B cell (primary cell): ENCODE measurements around the gene TMEM220. TPM values are rescaled to one million over a fixed set of nuclear protein-coding genes. Genes with fewer than 3 reads are reported as not detected.

Experiments used
- ATAC-seq: fragments of 200-7000 bp; cut with Tn5 transposase; one replicate; pipeline ENCODE4 v1.10.0; 2021; ENCODE audit warnings: low read depth, mild to moderate bottlenecking, moderate number of reproducible peaks, moderate library complexity
- CTCF ChIA-PET: fragments of 350-600 bp; sonication (Branson Sonifier 250); formaldehyde crosslinking; loops from one replicate; lab custom pipeline; 2021; ENCODE audit warnings: antibody characterized with exemption, inconsistent platforms; lab: Charles Lee
- POLR2A ChIA-PET: fragments of 350-600 bp; sonication (Branson Sonifier 250); formaldehyde crosslinking; loops from one replicate; lab custom pipeline; 2021; ENCODE audit warnings: antibody characterized with exemption; lab: Charles Lee
- DNase-seq: peaks from one replicate; pipeline ENCODE4 v3.0.0; 2013
- H2AFZ ChIP-seq: 2 replicates; pipeline ENCODE4 v1.6.1; 2012; ENCODE audit warnings: mild to moderate bottlenecking, low read depth, low read length; ENCODE audit not compliant: insufficient read depth, poor library complexity, severe bottlenecking
- H3K27ac ChIP-seq, 2 donors: 1 replicate in 1 of 2; 2 replicates in 1 of 2; pipeline ENCODE4 v1.5.1; 2012 to 2013; ENCODE audit warnings: low read length in 2 of 2, mild to moderate bottlenecking in 2 of 2, moderate library complexity in 1 of 2
- H3K27me3 ChIP-seq, 4 experiments: fragments of 200-600 bp in 1 of 4; sonication (generic) in 1 of 4; replicated peaks in 1 of 4; 1 replicate in 2 of 4; 2 replicates in 2 of 4; pipeline versions ENCODE4 v1.6.1 to v1.7.0; 2013 to 2016; ENCODE audit warnings: low read length in 3 of 4, mild to moderate bottlenecking in 2 of 4, mixed read lengths in 1 of 4, moderate library complexity in 1 of 4; ENCODE audit not compliant: insufficient read depth in 4 of 4, control insufficient read depth in 3 of 4; ENCODE audit errors: control extremely low read depth in 1 of 4
- H3K36me3 ChIP-seq, 2 experiments: replicated peaks in 1 of 2; 1 replicate in 1 of 2; 2 replicates in 1 of 2; pipeline versions ENCODE4 v1.6.1 to v1.7.1; 2013; ENCODE audit warnings: low read length in 1 of 2; ENCODE audit not compliant: insufficient read depth in 2 of 2, control insufficient read depth in 1 of 2; ENCODE audit errors: control extremely low read depth in 1 of 2, extremely low read depth in 1 of 2
- H3K4me1 ChIP-seq, 2 donors: fragments of 200-600 bp in 1 of 2; sonication (generic) in 1 of 2; 1 replicate in 1 of 2; 2 replicates in 1 of 2; pipeline versions ENCODE4 v1.5.1 to v1.6.1; 2013 to 2017; ENCODE audit warnings: low read length in 2 of 2; ENCODE audit not compliant: control insufficient read depth in 2 of 2, insufficient read depth in 2 of 2
- H3K4me2 ChIP-seq: replicated peaks from 2 replicates; pipeline ENCODE3; 2012; ENCODE audit warnings: mild to moderate bottlenecking, low read depth, low read length; ENCODE audit not compliant: poor library complexity, severe bottlenecking
- H3K4me3 ChIP-seq, 5 experiments: fragments of 200-600 bp in 1 of 5; sonication (generic) in 1 of 5; 1 replicate in 3 of 5; 2 replicates in 2 of 5; pipeline versions ENCODE4 v1.5.1 to v1.7.0; 2011 to 2016; ENCODE audit warnings: low read length in 4 of 5, mild to moderate bottlenecking in 4 of 5, low read depth in 2 of 5, control low read depth in 1 of 5, moderate library complexity in 1 of 5; ENCODE audit not compliant: insufficient read depth in 1 of 5; ENCODE audit errors: control extremely low read depth in 1 of 5, extremely low read depth in 1 of 5
- H3K79me2 ChIP-seq: fragments of 200-600 bp; sonication (generic); one replicate; pipeline ENCODE4 v1.6.0; 2016; ENCODE audit warnings: low read length; ENCODE audit not compliant: control insufficient read depth, insufficient read depth
- H3K9ac ChIP-seq: fragments of 200-600 bp; sonication (generic); 2 replicates; pipeline ENCODE4 v1.6.1; 2017; ENCODE audit warnings: mild to moderate bottlenecking, low read length, moderate library complexity
- H3K9me3 ChIP-seq, 3 donors: one replicate each; pipeline versions ENCODE4 v1.6.1 to v1.7.1; 2013; ENCODE audit warnings: low read length in 2 of 3; ENCODE audit not compliant: control insufficient read depth in 2 of 3, insufficient read depth in 1 of 3; ENCODE audit errors: control extremely low read depth in 1 of 3
- H4K20me1 ChIP-seq: 2 replicates; pipeline ENCODE4 v1.6.0; 2012; ENCODE audit warnings: mild to moderate bottlenecking, low read length; ENCODE audit not compliant: insufficient read depth, control insufficient read depth, poor library complexity, severe bottlenecking
- H3K27ac Mint-ChIP-seq: one replicate; pipeline ENCODE4 v1.8.0; 2021; ENCODE audit warnings: mixed read lengths
- H3K27me3 Mint-ChIP-seq: one replicate; pipeline ENCODE4 v1.8.0; 2021; ENCODE audit warnings: mixed read lengths
- H3K4me1 Mint-ChIP-seq: one replicate; pipeline ENCODE4 v1.8.0; 2021; ENCODE audit warnings: mixed read lengths
- H3K4me3 Mint-ChIP-seq: one replicate; pipeline ENCODE4 v1.8.0; 2021; ENCODE audit warnings: mixed read lengths
- H3K9me3 Mint-ChIP-seq: one replicate; pipeline ENCODE4 v1.8.0; 2022; ENCODE audit warnings: mixed read lengths; ENCODE audit not compliant: insufficient read depth
- CTCF ChIP-seq: fragments of 200-600 bp; IDR thresholded peaks from one replicate; pipeline ENCODE4 v1.8.0; 2022; ENCODE audit warnings: antibody characterized with exemption, mild to moderate bottlenecking
- EZH2 ChIP-seq: IDR thresholded peaks from 2 replicates; pipeline ENCODE4 v1.6.1; 2012; ENCODE audit warnings: borderline replicate concordance, low read depth, mild to moderate bottlenecking, moderate library complexity, low read length; ENCODE audit not compliant: insufficient read depth, poor library complexity, severe bottlenecking
- WGBS: methylation state at CpG from one replicate; pipeline ENCODE4 v1.1.5; 2013; ENCODE audit warnings: missing lambda C conversion rate; ENCODE audit not compliant: insufficient coverage; 5-methylcytosine and 5-hydroxymethylcytosine counted together
- intact Hi-C: fragments of 100-400 bp; cut with micrococcal nuclease; formaldehyde crosslinking; loops from one replicate; pipeline ENCODE4 v1.10.0; 2022
- polyA plus RNA-seq: library from polyadenylated mRNA; depleted of rRNA; stranded (reverse); fragments of >200 nt; gene quantifications from 2 replicates; pipeline ENCODE4 v1.2.3, GENCODE V29; 2012
- total RNA-seq, 2 donors: library from RNA; stranded (reverse); fragments of 120-200 nt in 1 of 2; gene quantifications; 1 replicate in 1 of 2; 2 replicates in 1 of 2; pipeline versions ENCODE4 v1.2.3 to v1.2.4, GENCODE V29; 2013 to 2022

TMEM220 gene
- total and polyA plus RNA-seq, 2 donors (not counting 1 experiment from before 2014, with no cell fraction given) = 2.9 to 7.4 TPM

- Histone ChIP-seq H3K79me2 (peaks cover 3% of the 10 kb centered on the region), H4K20me1 (peaks cover 8% of the 10 kb centered on the region), H3K9me3 (no peaks in the 10 kb centered on the region), H3K9ac (no peak overlapping the region), H2AFZ (no peak overlapping the region), H3K4me2 (no peak overlapping the region), H3K27me3 (no peaks in the 10 kb centered on the region), H3K27ac (no peak overlapping the region), H3K36me3 (peaks cover 18 to 35% of the 10 kb centered on the region in 2 experiments), H3K4me3 (no peak overlapping the region), H3K4me1 (no peaks in the 10 kb centered on the region)
- ChIA-PET CTCF (no interaction called here), POLR2A (interaction anchor here (0.6 kb wide), 1 partner anchor 9 kb away, joined by 5 read pairs; no protein-coding TSS in a partner anchor)
- intact Hi-C loops = no loop called here
- TF ChIP-seq EZH2 = no peak
- TF ChIP-seq CTCF = no peak
- H3K27me3 Mint-ChIP-seq = no peaks in the 10 kb centered on the region
- H3K4me3 Mint-ChIP-seq = no peak overlapping the region
- no peak overlapping the region for H3K27ac Mint-ChIP-seq
- ATAC-seq (no peak), DNase-seq (no peak)
- peaks cover 3% of the 10 kb centered on the region for H3K4me1 Mint-ChIP-seq
- WGBS = 100% methylated on average over 2 of the region's 2 CpGs
- H3K9me3 Mint-ChIP-seq = no peaks in the 10 kb centered on the region
Measured at GRCh38 chr17:10713318-10713717, 16.5 kb downstream of the TMEM220 start.

GRCh38 chr17:10705727-10706126 lies 24.1 kb downstream of the TMEM220 start:
- no peak overlapping the region for H3K27ac ChIP-seq
- Mint-ChIP-seq H3K27ac (no peak overlapping the region), H3K9me3 (no peaks in the 10 kb centered on the region), H3K27me3 (no peaks in the 10 kb centered on the region), H3K4me3 (no peak overlapping the region), H3K4me1 (peaks cover 32% of the 10 kb centered on the region)
- H3K4me2 ChIP-seq = no peak overlapping the region
- POLR2A ChIA-PET = no interaction called here
- no peaks in the 10 kb centered on the region for H3K9me3 ChIP-seq
- H3K9ac ChIP-seq = no peak overlapping the region
- H3K36me3 ChIP-seq = peaks cover 18 to 47% of the 10 kb centered on the region in 2 experiments
- H3K4me3 ChIP-seq = no peak overlapping the region
- TF ChIP-seq CTCF = no peak
- no peak for TF ChIP-seq EZH2
- H3K4me1 ChIP-seq = peaks cover 5 to 13% of the 10 kb centered on the region in 2 donors
- H4K20me1 ChIP-seq = peaks cover 6% of the 10 kb centered on the region
- 100% methylated on average over 4 of the region's 5 CpGs for WGBS
- no peak overlapping the region for H2AFZ ChIP-seq
- intact Hi-C loops = no loop called here
- CTCF ChIA-PET = no interaction called here
- no peaks in the 10 kb centered on the region for H3K27me3 ChIP-seq
- DNase-seq (no peak), ATAC-seq (no peak)
- H3K79me2 ChIP-seq = peaks cover 60% of the 10 kb centered on the region
